ENCODE results near the gene KRTAP10-1.
"Not testable (repeated sequence)": the region's sequence is repeated elsewhere in the genome, so short reads cannot be mapped to it uniquely, and the experiment has no call there.

DNA sequence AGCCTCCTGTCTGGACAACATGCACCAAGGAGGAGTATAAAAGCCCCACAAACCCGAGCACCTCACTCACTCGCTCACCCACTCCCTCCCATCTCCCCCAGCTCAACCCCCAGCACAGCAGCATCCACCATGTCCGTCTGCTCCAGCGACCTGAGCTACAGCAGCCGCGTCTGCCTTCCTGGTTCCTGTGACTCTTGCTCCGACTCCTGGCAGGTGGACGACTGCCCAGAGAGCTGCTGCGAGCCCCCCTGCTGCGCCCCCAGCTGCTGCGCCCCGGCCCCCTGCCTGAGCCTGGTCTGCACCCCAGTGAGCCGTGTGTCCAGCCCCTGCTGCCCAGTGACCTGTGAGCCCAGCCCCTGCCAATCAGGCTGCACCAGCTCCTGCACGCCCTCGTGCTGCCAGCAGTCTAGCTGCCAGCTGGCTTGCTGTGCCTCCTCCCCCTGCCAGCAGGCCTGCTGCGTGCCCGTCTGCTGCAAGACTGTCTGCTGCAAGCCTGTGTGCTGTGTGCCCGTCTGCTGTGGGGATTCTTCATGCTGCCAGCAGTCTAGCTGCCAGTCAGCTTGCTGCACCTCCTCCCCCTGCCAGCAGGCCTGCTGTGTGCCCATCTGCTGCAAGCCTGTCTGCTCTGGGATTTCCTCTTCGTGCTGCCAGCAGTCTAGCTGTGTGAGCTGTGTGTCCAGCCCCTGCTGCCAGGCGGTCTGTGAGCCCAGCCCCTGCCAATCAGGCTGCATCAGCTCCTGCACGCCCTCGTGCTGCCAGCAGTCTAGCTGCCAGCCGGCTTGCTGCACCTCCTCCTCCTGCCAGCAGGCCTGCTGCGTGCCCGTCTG lies 33.8 kb upstream of the KRTAP10-1 start, which contains the start of gene KRTAP10-4:
- TF ChIP-seq CTCF (IDR thresholded peaks at IDR 0.05; ENCODE audit: low read length); EZH2 (IDR thresholded peaks at IDR 0.05; ENCODE audit: borderline replicate concordance, low read length): not testable (repeated sequence)

Measured in OCI-LY1 (cell line).